Stimulated activated CD4-positive, alpha-beta T cell treated with anti-CD3 and anti-CD28 coated beads, Interleukin-15, amount 100 ng/mL, for 48 hours (primary cell): Measurements from ENCODE around the gene PLEKHA4.
"Not testable (repeated sequence)": the region's sequence is repeated elsewhere in the genome, so short reads cannot be mapped to it uniquely, and the experiment has no call there.

Experiments
- DNase-seq, 2 donors: peaks; one replicate each; pipeline ENCODE4 v3.0.0-alpha.2; 2020; ENCODE audit warnings: low read depth in 2 of 2

PLEKHA4 gene

DNA sequence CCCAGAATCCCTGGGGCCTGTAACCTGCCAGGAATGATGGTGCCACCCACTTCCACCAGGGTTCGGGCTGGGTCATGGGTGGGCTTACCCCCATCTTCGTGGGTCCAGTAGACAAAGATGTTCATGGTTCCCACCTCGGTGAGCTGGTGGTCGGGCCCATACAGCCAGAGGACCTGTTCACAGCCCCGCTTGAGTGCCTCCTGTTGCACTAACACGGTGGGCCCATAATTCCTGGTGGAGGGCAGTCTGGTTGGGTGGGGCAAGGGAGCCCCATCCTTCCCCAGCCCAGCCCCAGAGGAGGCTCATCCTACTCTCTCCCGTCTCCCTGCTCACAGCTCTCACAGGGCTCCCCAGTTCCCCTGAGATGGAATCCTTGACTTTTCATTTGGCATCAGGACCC is 71.3 kb downstream of the PLEKHA4 start:
- no peak for DNase-seq

DNA sequence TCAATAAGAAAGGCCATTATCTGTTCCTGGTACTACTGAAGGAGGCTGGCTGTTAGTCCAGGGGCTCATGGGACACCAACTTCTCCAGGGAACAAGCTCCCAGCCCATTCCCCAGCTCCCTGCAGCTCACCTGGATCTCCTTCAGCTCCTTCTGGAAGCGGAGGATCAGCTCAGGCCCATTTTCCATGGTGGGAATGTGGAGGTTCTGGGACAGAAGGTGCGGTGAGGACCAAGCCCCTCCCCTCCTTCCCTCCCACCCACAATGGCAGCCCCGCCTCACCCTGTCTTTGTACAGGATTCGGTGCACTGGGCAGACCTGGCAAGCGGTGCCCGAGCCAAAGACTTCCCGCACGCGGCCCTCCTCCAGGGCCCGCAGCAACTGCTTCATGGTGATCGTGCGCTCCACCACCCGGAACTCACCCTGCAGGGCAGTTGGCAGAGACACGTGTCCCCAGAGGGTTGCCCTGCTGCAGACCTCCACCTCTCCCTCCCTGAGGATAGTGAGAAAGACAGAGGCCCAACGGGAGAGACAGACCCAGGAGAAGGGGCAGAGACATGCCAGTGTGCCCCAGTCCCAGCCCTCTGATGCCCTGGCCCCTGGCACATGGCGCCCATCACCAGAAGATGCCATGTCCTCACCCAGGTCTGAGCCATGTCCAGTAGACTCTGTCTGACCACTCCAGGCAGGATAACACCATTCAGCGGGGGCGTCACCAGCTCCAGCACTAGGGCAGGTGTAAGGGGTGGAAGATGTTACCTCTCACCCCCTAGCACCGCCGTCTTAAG is 71.9 kb downstream of the PLEKHA4 start:
- DNase-seq, result no peak

DNA sequence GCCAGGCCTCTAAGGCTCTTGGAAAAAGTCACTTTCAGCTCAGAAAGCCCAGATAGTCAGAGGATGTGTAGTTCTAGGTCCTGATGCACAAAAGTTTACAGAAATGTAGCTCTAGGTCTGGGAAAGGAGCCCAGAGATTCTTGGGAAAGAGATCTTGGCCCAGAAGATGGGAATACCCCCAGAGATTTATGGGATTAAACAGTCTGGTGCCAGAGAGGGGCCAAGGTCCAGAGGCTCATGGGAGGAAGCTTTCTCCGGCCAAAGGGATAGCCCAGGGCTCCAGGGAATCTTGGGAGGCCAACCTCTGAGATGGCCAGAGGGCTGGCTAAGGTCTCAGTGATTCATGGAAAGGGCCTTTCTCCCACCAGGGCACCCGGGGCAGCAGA is 72.7 kb downstream of the PLEKHA4 start:
- no peak for DNase-seq

DNA sequence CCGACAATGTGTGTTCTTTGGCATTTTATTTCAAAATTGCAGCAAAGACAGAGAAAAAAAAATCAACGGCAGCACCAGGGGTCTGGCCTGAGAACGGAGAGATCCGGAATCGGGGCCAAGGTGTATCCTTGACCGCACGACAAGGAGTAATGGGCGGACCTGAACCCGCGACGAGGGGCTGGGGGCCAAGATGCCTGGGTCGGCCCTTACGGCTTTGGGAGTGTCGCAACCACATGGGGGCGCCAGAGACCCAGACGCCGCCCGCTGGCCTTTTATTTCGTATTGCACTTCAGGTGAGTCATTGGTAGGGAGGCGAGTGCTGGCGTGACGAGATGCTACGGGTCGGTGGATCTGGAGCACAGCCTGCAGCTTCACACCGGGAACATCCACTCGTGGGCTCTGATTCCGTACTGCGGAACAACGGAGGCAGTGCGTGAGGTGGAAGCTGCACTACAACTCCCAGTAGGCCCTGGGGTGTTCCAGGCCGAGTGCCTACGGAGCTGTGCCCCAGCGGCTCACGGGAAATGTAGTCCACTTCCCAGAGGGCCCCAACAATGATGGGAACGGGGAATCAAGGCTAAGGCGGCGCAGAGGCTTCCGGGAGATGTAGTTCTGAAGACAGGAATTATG is 73.2 kb downstream of the PLEKHA4 start:
- peak; percentile 75 to 77 for DNase-seq

DNA sequence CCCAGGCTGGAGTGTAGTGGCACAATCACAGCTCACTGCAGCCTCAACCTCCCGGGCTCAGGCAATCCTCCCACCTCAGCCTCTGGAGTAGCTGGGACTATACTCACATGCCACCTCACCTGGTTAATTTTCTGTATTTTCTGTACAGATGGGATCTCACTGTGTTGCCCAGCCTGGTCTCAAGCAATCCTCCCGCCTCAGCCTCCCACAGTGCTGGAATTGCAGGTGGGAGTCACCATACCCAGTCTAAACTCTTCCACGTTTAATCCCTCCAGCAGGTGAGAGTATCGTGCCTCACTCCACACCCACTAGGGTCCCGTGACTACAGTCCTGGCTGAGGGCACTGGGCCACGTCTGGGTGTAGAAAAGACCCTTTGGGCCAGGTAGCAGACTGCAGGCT is 74.1 kb downstream of the PLEKHA4 start:
- DNase-seq, result no peak

DNA sequence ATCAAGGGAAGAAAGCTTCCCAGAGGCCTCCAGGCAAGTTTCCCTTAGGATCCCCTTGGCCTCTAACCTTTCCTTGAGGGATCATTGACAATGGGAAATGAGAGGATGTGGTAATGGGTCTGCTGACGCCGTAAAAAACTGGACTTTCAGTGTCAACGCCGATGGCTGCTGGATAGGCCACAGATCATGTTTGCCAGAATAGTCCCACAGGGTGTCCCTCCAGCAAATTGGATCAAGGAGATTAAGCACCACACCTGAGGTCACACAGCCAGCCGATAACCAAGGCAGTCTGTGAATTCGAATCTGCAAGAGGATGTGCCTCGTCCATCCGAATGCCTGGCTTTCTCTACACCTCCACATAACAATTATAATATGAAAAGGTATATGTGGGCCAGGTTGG is 75.1 kb downstream of the PLEKHA4 start:
- DNase-seq, result no peak

DNA sequence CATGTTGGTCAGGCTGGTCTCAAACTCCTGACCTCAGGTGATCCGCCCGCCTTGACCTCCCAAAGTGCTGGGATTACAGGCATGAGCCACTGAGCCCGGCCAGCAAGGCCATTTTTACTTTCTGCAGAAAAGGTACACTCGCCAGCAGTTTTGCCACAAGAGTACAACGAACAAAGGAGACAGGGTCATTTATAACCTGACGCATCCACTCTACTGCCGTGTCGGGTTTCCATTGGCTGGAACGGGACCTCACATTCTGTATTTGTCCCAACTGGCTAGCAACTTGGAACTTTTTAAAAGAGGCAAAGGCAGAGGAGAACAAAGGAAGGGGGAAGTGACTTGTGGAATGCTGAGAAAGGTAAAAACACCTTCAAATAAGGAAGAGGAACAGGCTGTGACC is 81.1 kb downstream of the PLEKHA4 start:
- DNase-seq, result not testable (repeated sequence)
